ENCODE data around the gene ADAMTS1. TPM values are rescaled to one million over a fixed set of nuclear protein-coding genes. Genes with fewer than 3 reads are reported as not detected.
A peak's percentile ranks its signal among the peaks of the same experiment; 100 is the strongest.

Gene ADAMTS1
- total and polyA plus RNA-seq, 2 donors from 2014 or later: 16.0 to 343 TPM

DNA sequence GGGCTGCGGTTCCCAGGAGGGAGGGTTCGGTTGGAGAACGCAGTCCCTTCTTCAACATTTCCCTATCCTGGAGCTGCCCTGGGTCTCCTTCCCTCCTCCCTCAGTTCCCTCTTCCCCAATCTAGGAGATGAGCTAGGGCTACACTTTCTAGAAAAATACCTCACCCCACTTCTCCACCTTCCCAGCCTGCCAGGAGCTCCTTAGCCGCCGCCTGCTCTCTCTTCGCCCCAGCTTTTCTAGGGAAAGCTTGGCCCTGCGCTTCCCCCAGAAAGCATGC, 488 bp upstream of the ADAMTS1 start:
- peak overlapping the region; percentile 77 to 86 (median 82) for H3K4me3 ChIP-seq (ENCODE audit: low read length in 3 of 3)
- peaks cover 0 to 16% (median 10%) of the 10 kb centered on the region in 3 donors for H3K4me1 ChIP-seq (ENCODE audit: control insufficient read depth in 2 of 3, insufficient read depth in 2 of 3, low read depth in 1 of 3, low read length in 3 of 3)
- H3K36me3 ChIP-seq (ENCODE audit: control insufficient read depth in 2 of 3, insufficient read depth in 3 of 3, low read length in 3 of 3): peaks cover 5 to 18% (median 11%) of the 10 kb centered on the region in 3 donors
- no peaks in the 10 kb centered on the region for H3K27me3 ChIP-seq (ENCODE audit: control insufficient read depth, insufficient read depth, low read length)
- peak overlapping the region; percentile 88 to 99 for H3K27ac ChIP-seq (ENCODE audit: low read depth in 2 of 2, low read length in 2 of 2)
- FAIRE-seq: no peak
- peak overlapping the region; percentile 70 to 95 (median 94) for H3K9ac ChIP-seq (ENCODE audit: low read length in 3 of 3)
- TF ChIP-seq, protein P1, sequence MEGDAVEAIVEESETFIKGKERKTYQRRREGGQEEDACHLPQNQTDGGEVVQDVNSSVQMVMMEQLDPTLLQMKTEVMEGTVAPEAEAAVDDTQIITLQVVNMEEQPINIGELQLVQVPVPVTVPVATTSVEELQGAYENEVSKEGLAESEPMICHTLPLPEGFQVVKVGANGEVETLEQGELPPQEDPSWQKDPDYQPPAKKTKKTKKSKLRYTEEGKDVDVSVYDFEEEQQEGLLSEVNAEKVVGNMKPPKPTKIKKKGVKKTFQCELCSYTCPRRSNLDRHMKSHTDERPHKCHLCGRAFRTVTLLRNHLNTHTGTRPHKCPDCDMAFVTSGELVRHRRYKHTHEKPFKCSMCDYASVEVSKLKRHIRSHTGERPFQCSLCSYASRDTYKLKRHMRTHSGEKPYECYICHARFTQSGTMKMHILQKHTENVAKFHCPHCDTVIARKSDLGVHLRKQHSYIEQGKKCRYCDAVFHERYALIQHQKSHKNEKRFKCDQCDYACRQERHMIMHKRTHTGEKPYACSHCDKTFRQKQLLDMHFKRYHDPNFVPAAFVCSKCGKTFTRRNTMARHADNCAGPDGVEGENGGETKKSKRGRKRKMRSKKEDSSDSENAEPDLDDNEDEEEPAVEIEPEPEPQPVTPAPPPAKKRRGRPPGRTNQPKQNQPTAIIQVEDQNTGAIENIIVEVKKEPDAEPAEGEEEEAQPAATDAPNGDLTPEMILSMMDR (IDR thresholded peaks at IDR 0.05; ENCODE audit: borderline replicate concordance, extremely low read depth, insufficient read depth): no peak
- DNase-seq: no peak
- H3K9me3 ChIP-seq (ENCODE audit: control insufficient read depth in 2 of 3, insufficient read depth in 1 of 3, low read length in 3 of 3): no peaks in the 10 kb centered on the region
- intact Hi-C loops (cut with DNase I): loop anchor here (10.0 kb wide), 1 partner anchor 1899 kb away; no protein-coding TSS in a partner anchor

DNA sequence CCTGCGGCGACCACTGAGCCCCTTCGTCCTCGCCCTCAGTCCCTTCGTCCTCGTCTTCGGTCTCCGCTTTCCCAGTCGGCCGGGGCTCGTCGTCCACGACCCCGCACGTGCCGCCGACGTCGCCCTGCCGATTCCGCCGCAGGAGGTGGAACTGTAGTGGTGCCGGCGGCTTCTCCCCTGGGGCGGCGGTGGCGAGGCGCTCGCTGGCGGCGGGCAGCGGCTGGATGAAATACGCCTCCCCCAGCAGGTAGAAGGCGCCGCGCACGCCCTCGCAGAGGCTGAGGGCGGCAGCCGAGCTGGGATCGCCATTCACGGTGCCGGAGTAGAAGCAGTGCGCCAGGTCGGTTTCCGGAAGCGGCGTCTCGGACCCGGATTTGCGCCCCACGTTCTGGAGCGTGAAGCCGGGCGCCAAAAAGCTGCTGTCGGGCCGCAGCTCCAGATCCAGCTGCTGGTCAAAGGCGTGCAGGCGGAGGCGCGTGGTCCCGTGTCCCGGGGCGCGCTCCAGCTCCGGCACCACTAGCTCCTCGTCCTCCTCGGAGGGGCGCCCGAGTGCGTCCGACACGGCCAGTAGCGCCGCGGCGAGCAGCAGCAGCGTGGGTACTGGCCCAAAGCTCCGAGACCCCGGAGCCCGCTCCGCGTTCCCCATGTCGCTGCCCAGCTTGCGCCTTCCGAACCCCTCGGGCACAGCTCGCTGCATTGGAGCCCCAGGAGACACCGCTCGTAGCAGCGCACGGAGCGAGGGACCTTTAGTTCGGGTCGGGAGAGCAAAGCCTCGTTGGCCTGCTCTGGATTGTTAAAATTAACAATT, 747 bp downstream of the ADAMTS1 start:
- Histone ChIP-seq H3K4me3 (ENCODE audit: low read length in 3 of 3) (peak overlapping the region; percentile 82 to 92 (median 87)), H3K27me3 (ENCODE audit: control insufficient read depth, insufficient read depth, low read length) (no peaks in the 10 kb centered on the region), H3K9ac (ENCODE audit: low read length in 3 of 3) (peak overlapping the region; percentile 86 to 97 (median 86)), H3K27ac (ENCODE audit: low read depth in 2 of 2, low read length in 2 of 2) (peak overlapping the region; percentile 88 to 91), H3K36me3 (ENCODE audit: control insufficient read depth in 2 of 3, insufficient read depth in 3 of 3, low read length in 3 of 3) (peaks cover 12 to 30% (median 23%) of the 10 kb centered on the region in 3 donors), H3K9me3 (ENCODE audit: control insufficient read depth in 2 of 3, insufficient read depth in 1 of 3, low read length in 3 of 3) (no peaks in the 10 kb centered on the region), H3K4me1 (ENCODE audit: control insufficient read depth in 2 of 3, insufficient read depth in 2 of 3, low read depth in 1 of 3, low read length in 3 of 3) (peaks cover 0 to 14% (median 13%) of the 10 kb centered on the region in 3 donors)
- FAIRE-seq: no peak
- TF ChIP-seq, protein P1 (IDR thresholded peaks at IDR 0.05; ENCODE audit: borderline replicate concordance, extremely low read depth, insufficient read depth): no peak
- intact Hi-C loops (cut with DNase I): loop anchor here (10.0 kb wide), 1 partner anchor 1900 kb away; no protein-coding TSS in a partner anchor
- peak; percentile 70 to 89 (median 79) for DNase-seq

DNA sequence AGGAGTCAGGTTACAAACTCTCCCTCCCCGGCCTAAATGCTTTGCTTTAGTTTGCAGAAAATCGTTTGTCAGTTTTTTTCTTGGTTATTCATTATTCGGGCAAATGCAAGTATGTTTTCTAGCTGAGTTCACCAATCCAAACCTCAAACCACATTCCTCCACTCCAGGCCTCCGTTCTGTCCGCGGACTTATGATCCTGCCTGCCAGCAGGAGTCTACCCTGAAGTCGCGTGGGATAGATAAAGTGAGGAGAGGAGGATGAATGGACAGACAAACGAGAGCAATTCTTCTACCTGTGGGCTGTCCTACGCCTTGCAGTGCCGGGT, 1.3 kb downstream of the ADAMTS1 start:
- H3K27ac ChIP-seq (ENCODE audit: low read depth in 2 of 2, low read length in 2 of 2): peak overlapping the region; percentile 88 to 91
- peaks cover 0 to 14% (median 13%) of the 10 kb centered on the region in 3 donors for H3K4me1 ChIP-seq (ENCODE audit: control insufficient read depth in 2 of 3, insufficient read depth in 2 of 3, low read depth in 1 of 3, low read length in 3 of 3)
- no peaks in the 10 kb centered on the region for H3K27me3 ChIP-seq (ENCODE audit: control insufficient read depth, insufficient read depth, low read length)
- FAIRE-seq (no peak), DNase-seq (peak in 1 of 5 donors; percentile 70)
- peaks cover 16 to 36% (median 28%) of the 10 kb centered on the region in 3 donors for H3K36me3 ChIP-seq (ENCODE audit: control insufficient read depth in 2 of 3, insufficient read depth in 3 of 3, low read length in 3 of 3)
- H3K9ac ChIP-seq (ENCODE audit: low read length in 3 of 3): peak overlapping the region; percentile 86 to 90 (median 86)
- TF ChIP-seq, protein P1 (IDR thresholded peaks at IDR 0.05; ENCODE audit: borderline replicate concordance, extremely low read depth, insufficient read depth): no peak
- H3K4me3 ChIP-seq (ENCODE audit: low read length in 3 of 3): peak overlapping the region; percentile 82 to 92 (median 87)
- intact Hi-C loops (cut with DNase I): loop anchor here (10.0 kb wide), 1 partner anchor 1901 kb away; no protein-coding TSS in a partner anchor
- no peaks in the 10 kb centered on the region for H3K9me3 ChIP-seq (ENCODE audit: control insufficient read depth in 2 of 3, insufficient read depth in 1 of 3, low read length in 3 of 3)

Data from kidney (tissue), 14 donors.